Muscle of leg (tissue), 11 donors: Measurements from ENCODE around the gene CDYL. TPM values are rescaled to one million over a fixed set of nuclear protein-coding genes. Genes with fewer than 3 reads are reported as not detected.

ENCODE experiments used
- DNase-seq: peaks from one replicate; pipeline ENCODE4 v3.0.0; 2013
- H3K27ac ChIP-seq: one replicate; pipeline ENCODE4 v1.5.1; 2013; ENCODE audit warnings: mild to moderate bottlenecking, low read length, control low read depth
- H3K27me3 ChIP-seq: one replicate; pipeline ENCODE4 v1.6.1; 2013; ENCODE audit warnings: low read length; ENCODE audit not compliant: control insufficient read depth, insufficient read depth
- H3K36me3 ChIP-seq: one replicate; pipeline ENCODE4 v1.6.1; 2013; ENCODE audit warnings: low read length; ENCODE audit not compliant: control insufficient read depth, insufficient read depth
- H3K4me1 ChIP-seq: one replicate; pipeline ENCODE4 v1.6.1; 2013; ENCODE audit warnings: low read length; ENCODE audit not compliant: control insufficient read depth, insufficient read depth
- H3K4me3 ChIP-seq: one replicate; pipeline ENCODE4 v1.5.1; 2013; ENCODE audit warnings: low read length, control low read depth
- H3K9me3 ChIP-seq: replicated peaks from 2 replicates; pipeline ENCODE4 v1.6.1; 2013; ENCODE audit warnings: low read depth, low read length; ENCODE audit not compliant: control insufficient read depth
- WGBS: methylation state at CpG from one replicate; pipeline ENCODE4 v1.1.5; 2013; ENCODE audit warnings: missing lambda C conversion rate; ENCODE audit not compliant: insufficient coverage; 5-methylcytosine and 5-hydroxymethylcytosine counted together
- polyA plus RNA-seq, 8 donors: library from polyadenylated mRNA; unstranded; fragments of 120-200 nt; gene quantifications; one replicate each; pipeline versions ENCODE4 v1.2.1 to v1.2.3, GENCODE V29; 2013; ENCODE audit warnings: inconsistent platforms in 1 of 8, low replicate concordance in 1 of 8; ENCODE audit not compliant: insufficient read length in 8 of 8, insufficient read depth in 1 of 8
- total RNA-seq: library from RNA; stranded (reverse); fragments of 120-200 nt; gene quantifications from one replicate; pipeline ENCODE4 v1.2.4, GENCODE V29; 2013

The CDYL gene
- total and polyA plus RNA-seq, 9 donors = 15.6 to 75.3 (median 19.9) TPM

- no CpG with 5 or more reads among the region's 3 CpGs for WGBS
- Histone ChIP-seq H3K36me3 (no peaks in the 10 kb centered on the region), H3K27me3 (no peaks in the 10 kb centered on the region), H3K27ac (peak overlapping the region; percentile 78), H3K4me1 (peaks cover 27% of the 10 kb centered on the region), H3K4me3 (no peak overlapping the region), H3K9me3 (peaks cover 23% of the 10 kb centered on the region)
- peak; percentile 91 for DNase-seq
Observed at GRCh38 chr6:4975506-4975905, 199.3 kb downstream of the CDYL start.

GRCh38 chr6:4977468-4977867 lies 201.3 kb downstream of the CDYL start:
- H3K27me3 ChIP-seq = no peaks in the 10 kb centered on the region
- peaks cover 20% of the 10 kb centered on the region for H3K4me1 ChIP-seq
- no peak overlapping the region for H3K27ac ChIP-seq
- no peak for DNase-seq
- no peaks in the 10 kb centered on the region for H3K36me3 ChIP-seq
- WGBS = 73% methylated on average over 3 of the region's 5 CpGs
- H3K4me3 ChIP-seq = no peak overlapping the region
- H3K9me3 ChIP-seq = peaks cover 23% of the 10 kb centered on the region

- H3K4me1 ChIP-seq = peaks cover 8% of the 10 kb centered on the region
- 40% methylated on average over 1 of the region's 3 CpGs for WGBS
- H3K4me3 ChIP-seq = no peak overlapping the region
- H3K27me3 ChIP-seq = no peaks in the 10 kb centered on the region
- no peaks in the 10 kb centered on the region for H3K36me3 ChIP-seq
- no peak for DNase-seq
- H3K27ac ChIP-seq = no peak overlapping the region
- peaks cover 23% of the 10 kb centered on the region for H3K9me3 ChIP-seq
Observed at GRCh38 chr6:4979426-4979825, 203.2 kb downstream of the CDYL start.

- no peak overlapping the region for H3K27ac ChIP-seq
- no peak for DNase-seq
- H3K9me3 ChIP-seq = peaks cover 23% of the 10 kb centered on the region
- H3K4me3 ChIP-seq = no peak overlapping the region
- 69% methylated on average over 4 of the region's 6 CpGs for WGBS
- no peaks in the 10 kb centered on the region for H3K4me1 ChIP-seq
- H3K27me3 ChIP-seq = no peaks in the 10 kb centered on the region
- H3K36me3 ChIP-seq = no peaks in the 10 kb centered on the region
Observed at GRCh38 chr6:4981761-4982160, 205.6 kb downstream of the CDYL start.

GRCh38 chr6:4983322-4983721 lies 207.1 kb downstream of the CDYL start:
- Histone ChIP-seq H3K9me3 (peaks cover 18% of the 10 kb centered on the region), H3K36me3 (no peaks in the 10 kb centered on the region), H3K4me1 (no peaks in the 10 kb centered on the region), H3K27ac (no peak overlapping the region), H3K27me3 (no peaks in the 10 kb centered on the region), H3K4me3 (no peak overlapping the region)
- no peak for DNase-seq
- WGBS = 69% methylated on average over 5 of the region's 6 CpGs

GRCh38 chr6:4986999-4987398 lies 210.8 kb downstream of the CDYL start:
- Histone ChIP-seq H3K27me3 (no peaks in the 10 kb centered on the region), H3K9me3 (peaks cover 2% of the 10 kb centered on the region), H3K4me1 (no peaks in the 10 kb centered on the region), H3K27ac (no peak overlapping the region), H3K36me3 (no peaks in the 10 kb centered on the region), H3K4me3 (no peak overlapping the region)
- DNase-seq = no peak
- 95% methylated on average over 2 of the region's 3 CpGs for WGBS

- no peak overlapping the region for H3K27ac ChIP-seq
- H3K4me1 ChIP-seq = no peaks in the 10 kb centered on the region
- H3K36me3 ChIP-seq = no peaks in the 10 kb centered on the region
- peaks cover 2% of the 10 kb centered on the region for H3K9me3 ChIP-seq
- WGBS = 88% methylated on average over 3 of the region's 4 CpGs
- DNase-seq = no peak
- no peaks in the 10 kb centered on the region for H3K27me3 ChIP-seq
- H3K4me3 ChIP-seq = no peak overlapping the region
Observed at GRCh38 chr6:4987432-4987831, 211.2 kb downstream of the CDYL start.

GRCh38 chr6:4994741-4995140 lies 218.5 kb downstream of the CDYL start:
- H3K36me3 ChIP-seq = peaks cover 26% of the 10 kb centered on the region
- no peaks in the 10 kb centered on the region for H3K4me1 ChIP-seq
- WGBS = no CpG with 5 or more reads among the region's 3 CpGs
- H3K27me3 ChIP-seq = no peaks in the 10 kb centered on the region
- no peak for DNase-seq
- no peak overlapping the region for H3K27ac ChIP-seq
- no peaks in the 10 kb centered on the region for H3K9me3 ChIP-seq
- H3K4me3 ChIP-seq = no peak overlapping the region

GRCh38 chr6:4997862-4998261 lies 221.7 kb downstream of the CDYL start:
- Histone ChIP-seq H3K27ac (no peak overlapping the region), H3K27me3 (no peaks in the 10 kb centered on the region), H3K9me3 (no peaks in the 10 kb centered on the region), H3K4me1 (no peaks in the 10 kb centered on the region), H3K36me3 (peaks cover 38% of the 10 kb centered on the region), H3K4me3 (no peak overlapping the region)
- DNase-seq = no peak
- 100% methylated on average over 1 of the region's 6 CpGs for WGBS

GRCh38 chr6:4999586-4999985 lies 223.4 kb downstream of the CDYL start:
- H3K9me3 ChIP-seq = no peaks in the 10 kb centered on the region
- no peak overlapping the region for H3K27ac ChIP-seq
- no peaks in the 10 kb centered on the region for H3K27me3 ChIP-seq
- H3K4me3 ChIP-seq = no peak overlapping the region
- DNase-seq = no peak
- WGBS = no CpG with 5 or more reads among the region's 2 CpGs
- peaks cover 8% of the 10 kb centered on the region for H3K4me1 ChIP-seq
- peaks cover 34% of the 10 kb centered on the region for H3K36me3 ChIP-seq
